Measurements from ENCODE around the gene ERN1. TPM values are rescaled to one million over a fixed set of nuclear protein-coding genes. Genes with fewer than 3 reads are reported as not detected.

Gene ERN1
- total and polyA plus RNA-seq, 2 of the 13 experiments (the other 11 are each of a cell fraction or from before 2014, with no cell fraction given): 6.0 to 12.7 TPM

DNA sequence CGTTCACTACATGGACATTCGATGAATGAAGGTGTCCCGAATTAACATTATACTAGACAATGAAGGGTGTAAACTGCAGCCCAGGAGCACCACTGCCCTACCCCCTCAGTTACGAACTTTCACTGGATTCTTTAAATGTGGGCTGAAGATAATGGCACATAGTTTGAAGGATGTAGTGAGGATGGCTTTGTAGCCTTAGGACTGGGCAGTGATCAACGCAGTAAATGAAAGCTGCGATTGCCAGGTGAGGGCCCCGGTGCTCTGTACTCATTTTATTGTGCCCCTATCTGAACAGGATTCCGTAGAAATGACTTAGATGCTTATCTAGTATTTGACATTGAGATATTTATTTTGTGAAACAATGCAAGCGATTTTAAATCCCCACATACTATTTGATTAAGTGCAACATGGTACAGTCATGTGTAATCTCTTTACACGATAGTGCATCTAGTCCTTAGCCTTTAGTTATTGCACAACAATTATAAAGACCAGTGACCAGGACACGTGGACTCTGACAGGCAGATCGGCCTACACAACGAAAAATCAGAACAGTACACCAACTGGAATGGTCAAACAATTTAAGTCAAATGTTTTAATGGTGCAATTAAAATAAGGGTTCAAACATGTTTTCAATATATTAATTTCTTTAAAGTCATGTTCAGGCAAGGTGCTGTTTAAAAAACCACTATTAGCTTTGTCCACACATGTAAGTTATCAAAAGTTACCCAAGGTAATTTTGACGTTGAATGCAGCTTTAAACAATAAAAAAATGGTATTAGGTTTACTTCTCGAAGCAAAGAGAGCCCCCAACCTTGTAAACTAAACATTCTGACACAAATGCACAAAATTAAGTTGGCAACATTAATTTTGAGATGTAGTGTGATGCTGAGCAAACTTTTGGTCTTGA, 17.4 kb upstream of the ERN1 start (continued):
- TF ChIP-seq ZSCAN31 (CRISPR knock-in tag; IDR thresholded peaks at IDR 0.05; ENCODE audit: low read depth): 0 out of 2 replicates have a peak, but pooled peaks have one; percentile 0
- TF ChIP-seq, protein P1, sequence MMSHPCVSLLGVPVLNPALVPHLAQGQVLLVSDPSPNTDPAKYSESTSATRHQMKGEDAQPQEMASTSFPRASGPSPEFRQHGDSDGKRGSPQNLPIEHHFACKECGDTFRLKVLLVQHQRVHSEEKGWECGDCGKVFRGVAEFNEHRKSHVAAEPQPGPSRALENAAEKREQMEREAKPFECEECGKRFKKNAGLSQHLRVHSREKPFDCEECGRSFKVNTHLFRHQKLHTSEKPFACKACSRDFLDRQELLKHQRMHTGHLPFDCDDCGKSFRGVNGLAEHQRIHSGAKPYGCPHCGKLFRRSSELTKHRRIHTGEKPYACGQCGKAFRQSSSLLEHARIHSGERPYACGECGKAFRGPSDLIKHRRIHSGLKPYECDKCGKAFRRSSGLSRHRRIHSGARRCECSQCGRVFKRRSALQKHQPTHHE (CRISPR knock-in tag; IDR thresholded peaks at IDR 0.05; ENCODE audit: borderline replicate concordance): no peak; the same call in 1 of the 2 replicates
- no peak for TF ChIP-seq ZNF615 (CRISPR knock-in tag; IDR thresholded peaks at IDR 0.05; ENCODE audit: borderline replicate concordance)
- peak; percentile 45 for TF ChIP-seq HNF4A (CRISPR knock-in tag; IDR thresholded peaks at IDR 0.05)
- no peak for TF ChIP-seq ZNF430 (CRISPR knock-in tag; IDR thresholded peaks at IDR 0.05)
- TF ChIP-seq MTF1 (CRISPR knock-in tag; IDR thresholded peaks at IDR 0.05): no peak
- TF ChIP-seq TARDBP (CRISPR knock-in tag; IDR thresholded peaks at IDR 0.05): no peak; the same call in 1 of the 2 replicates
- no peak for TF ChIP-seq MTA1 (CRISPR knock-in tag; IDR thresholded peaks at IDR 0.05; ENCODE audit: borderline replicate concordance)
- TF ChIP-seq ZNF747 (CRISPR knock-in tag; IDR thresholded peaks at IDR 0.05; ENCODE audit: borderline replicate concordance): peak; percentile 10; the same call in 1 of the 2 replicates
- TF ChIP-seq, protein P2, sequence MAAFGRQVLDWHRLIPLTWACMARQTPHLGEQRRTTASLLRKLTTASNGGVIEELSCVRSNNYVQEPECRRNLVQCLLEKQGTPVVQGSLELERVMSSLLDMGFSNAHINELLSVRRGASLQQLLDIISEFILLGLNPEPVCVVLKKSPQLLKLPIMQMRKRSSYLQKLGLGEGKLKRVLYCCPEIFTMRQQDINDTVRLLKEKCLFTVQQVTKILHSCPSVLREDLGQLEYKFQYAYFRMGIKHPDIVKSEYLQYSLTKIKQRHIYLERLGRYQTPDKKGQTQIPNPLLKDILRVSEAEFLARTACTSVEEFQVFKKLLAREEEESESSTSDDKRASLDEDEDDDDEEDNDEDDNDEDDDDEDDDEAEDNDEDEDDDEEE (CRISPR knock-in tag; IDR thresholded peaks at IDR 0.05): 0 out of 2 replicates have a peak, but pooled peaks have one; percentile 28
- TF ChIP-seq ZNF44 (CRISPR knock-in tag; IDR thresholded peaks at IDR 0.05): peak; percentile 94; the same call in 1 of the 2 replicates
- TF ChIP-seq, protein P3, sequence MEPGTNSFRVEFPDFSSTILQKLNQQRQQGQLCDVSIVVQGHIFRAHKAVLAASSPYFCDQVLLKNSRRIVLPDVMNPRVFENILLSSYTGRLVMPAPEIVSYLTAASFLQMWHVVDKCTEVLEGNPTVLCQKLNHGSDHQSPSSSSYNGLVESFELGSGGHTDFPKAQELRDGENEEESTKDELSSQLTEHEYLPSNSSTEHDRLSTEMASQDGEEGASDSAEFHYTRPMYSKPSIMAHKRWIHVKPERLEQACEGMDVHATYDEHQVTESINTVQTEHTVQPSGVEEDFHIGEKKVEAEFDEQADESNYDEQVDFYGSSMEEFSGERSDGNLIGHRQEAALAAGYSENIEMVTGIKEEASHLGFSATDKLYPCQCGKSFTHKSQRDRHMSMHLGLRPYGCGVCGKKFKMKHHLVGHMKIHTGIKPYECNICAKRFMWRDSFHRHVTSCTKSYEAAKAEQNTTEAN (CRISPR knock-in tag; conservative IDR thresholded peaks at IDR 0.05): peak; percentile 83
- TF ChIP-seq ZNF703 (CRISPR knock-in tag; IDR thresholded peaks at IDR 0.05; ENCODE audit: borderline replicate concordance): no peak
- TF ChIP-seq TCF7L2 (IDR thresholded peaks at IDR 0.05; ENCODE audit: low read depth, low read length): no peak
- no peak for TF ChIP-seq ZNF891 (CRISPR knock-in tag; IDR thresholded peaks at IDR 0.05)
- no peak for TF ChIP-seq ZNF567 (CRISPR knock-in tag; IDR thresholded peaks at IDR 0.05; ENCODE audit: borderline replicate concordance)
- 0 out of 2 replicates have a peak, but pooled peaks have one; percentile 7 for TF ChIP-seq PITX1 (CRISPR knock-in tag; IDR thresholded peaks at IDR 0.05)
- TF ChIP-seq ZNF766 (CRISPR knock-in tag; IDR thresholded peaks at IDR 0.05; ENCODE audit: borderline replicate concordance): peak; percentile 46; the same call in 1 of the 2 replicates
- TF ChIP-seq, protein P4, sequence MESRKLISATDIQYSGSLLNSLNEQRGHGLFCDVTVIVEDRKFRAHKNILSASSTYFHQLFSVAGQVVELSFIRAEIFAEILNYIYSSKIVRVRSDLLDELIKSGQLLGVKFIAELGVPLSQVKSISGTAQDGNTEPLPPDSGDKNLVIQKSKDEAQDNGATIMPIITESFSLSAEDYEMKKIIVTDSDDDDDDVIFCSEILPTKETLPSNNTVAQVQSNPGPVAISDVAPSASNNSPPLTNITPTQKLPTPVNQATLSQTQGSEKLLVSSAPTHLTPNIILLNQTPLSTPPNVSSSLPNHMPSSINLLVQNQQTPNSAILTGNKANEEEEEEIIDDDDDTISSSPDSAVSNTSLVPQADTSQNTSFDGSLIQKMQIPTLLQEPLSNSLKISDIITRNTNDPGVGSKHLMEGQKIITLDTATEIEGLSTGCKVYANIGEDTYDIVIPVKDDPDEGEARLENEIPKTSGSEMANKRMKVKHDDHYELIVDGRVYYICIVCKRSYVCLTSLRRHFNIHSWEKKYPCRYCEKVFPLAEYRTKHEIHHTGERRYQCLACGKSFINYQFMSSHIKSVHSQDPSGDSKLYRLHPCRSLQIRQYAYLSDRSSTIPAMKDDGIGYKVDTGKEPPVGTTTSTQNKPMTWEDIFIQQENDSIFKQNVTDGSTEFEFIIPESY (CRISPR knock-in tag; IDR thresholded peaks at IDR 0.05): no peak
- TF ChIP-seq JUN (CRISPR knock-in tag; IDR thresholded peaks at IDR 0.05): no peak

All from HepG2 (cell line).